Peyer's patch (tissue), 4 donors: ENCODE measurements around the gene BAZ1A. TPM values are rescaled to one million over a fixed set of nuclear protein-coding genes. Genes with fewer than 3 reads are reported as not detected.

ENCODE experiments used
- DNase-seq, 3 donors: peaks; one replicate each; pipeline ENCODE4 v3.0.0-alpha.2; 2017 to 2019
- H3K27ac ChIP-seq, 4 donors: fragments of 200-600 bp; sonication (generic); one replicate each; pipeline ENCODE4 v1.5.1; 2016 to 2019
- H3K27me3 ChIP-seq, 2 donors: fragments of 200-600 bp; sonication (generic); one replicate each; pipeline ENCODE4 v1.5.1; 2019
- H3K36me3 ChIP-seq, 3 donors: fragments of 200-600 bp; sonication (generic); one replicate each; pipeline ENCODE4 v1.5.1; 2016 to 2019
- H3K4me1 ChIP-seq, 4 donors: fragments of 200-600 bp; sonication (generic); one replicate each; pipeline ENCODE4 v1.5.1; 2016 to 2019
- H3K4me3 ChIP-seq, 4 donors: fragments of 200-600 bp; sonication (generic); 1 replicate in 3 of 4; 2 replicates in 1 of 4; pipeline ENCODE4 v1.5.1; 2016 to 2019; ENCODE audit warnings: mild to moderate bottlenecking in 1 of 4
- H3K9me3 ChIP-seq, 4 donors: fragments of 200-600 bp; sonication (generic); one replicate each; pipeline ENCODE4 v1.5.1; 2016 to 2019; ENCODE audit warnings: mild to moderate bottlenecking in 1 of 4
- POLR2A ChIP-seq, 2 donors: fragments of 450-650 bp; IDR thresholded peaks; one replicate each; pipeline ENCODE4 v1.5.1; 2017; ENCODE audit warnings: antibody characterized with exemption in 2 of 2, mild to moderate bottlenecking in 2 of 2, moderate library complexity in 2 of 2
- small RNA-seq, 2 donors: library from RNA; depleted of rRNA; stranded (forward); fragments of <200 nt; gene quantifications; one replicate each; pipeline ENCODE3, GENCODE V24; 2016
- total RNA-seq, 4 donors: library from RNA; depleted of rRNA; stranded (reverse); fragments of >200 nt; gene quantifications; one replicate each; pipeline ENCODE4 v1.1.0, GENCODE V29; 2016
- TF ChIP-seq, protein P1 (sequence below), 6 experiments: fragments of 450-650 bp in 4 of 6; fragments of 200-600 bp in 2 of 6; sonication (generic) in 1 of 6; IDR thresholded peaks; one replicate each; pipeline ENCODE4 v1.5.1; 2017 to 2019; ENCODE audit warnings: antibody characterized with exemption in 6 of 6, mild to moderate bottlenecking in 3 of 6, moderate library complexity in 1 of 6

BAZ1A gene
- total RNA-seq, 4 donors from 2014 or later: 26.3 to 61.1 (median 29.1) TPM

DNA sequence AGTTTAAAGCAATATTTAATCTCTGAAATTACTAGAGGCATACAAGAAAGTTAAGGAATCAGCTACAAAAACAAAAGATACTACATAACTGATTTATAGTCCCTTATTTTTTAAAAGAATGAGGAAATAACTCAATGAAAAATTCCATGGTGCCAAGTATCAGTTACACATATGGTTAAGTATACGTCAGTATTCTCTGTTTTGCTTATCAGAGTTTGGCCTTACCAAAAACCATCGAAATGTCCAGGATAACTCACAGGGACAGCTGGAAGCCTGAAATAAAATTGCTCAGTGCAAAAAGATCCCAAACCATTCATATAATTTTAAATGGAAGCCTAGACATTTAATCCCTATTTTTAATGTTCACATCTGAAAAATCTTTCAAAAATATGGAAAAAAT lies 164.4 kb downstream of the BAZ1A start:
- peaks cover 0 to 9% (median 0%) of the 10 kb centered on the region in 4 donors for H3K4me1 ChIP-seq
- H3K27ac ChIP-seq: peak overlapping the region in 1 of 4 donors; percentile 53
- no peaks in the 10 kb centered on the region for H3K9me3 ChIP-seq
- DNase-seq: no peak
- no peaks in the 10 kb centered on the region for H3K36me3 ChIP-seq
- H3K4me3 ChIP-seq: no peak overlapping the region
- no peaks in the 10 kb centered on the region for H3K27me3 ChIP-seq
- TF ChIP-seq, protein P1, sequence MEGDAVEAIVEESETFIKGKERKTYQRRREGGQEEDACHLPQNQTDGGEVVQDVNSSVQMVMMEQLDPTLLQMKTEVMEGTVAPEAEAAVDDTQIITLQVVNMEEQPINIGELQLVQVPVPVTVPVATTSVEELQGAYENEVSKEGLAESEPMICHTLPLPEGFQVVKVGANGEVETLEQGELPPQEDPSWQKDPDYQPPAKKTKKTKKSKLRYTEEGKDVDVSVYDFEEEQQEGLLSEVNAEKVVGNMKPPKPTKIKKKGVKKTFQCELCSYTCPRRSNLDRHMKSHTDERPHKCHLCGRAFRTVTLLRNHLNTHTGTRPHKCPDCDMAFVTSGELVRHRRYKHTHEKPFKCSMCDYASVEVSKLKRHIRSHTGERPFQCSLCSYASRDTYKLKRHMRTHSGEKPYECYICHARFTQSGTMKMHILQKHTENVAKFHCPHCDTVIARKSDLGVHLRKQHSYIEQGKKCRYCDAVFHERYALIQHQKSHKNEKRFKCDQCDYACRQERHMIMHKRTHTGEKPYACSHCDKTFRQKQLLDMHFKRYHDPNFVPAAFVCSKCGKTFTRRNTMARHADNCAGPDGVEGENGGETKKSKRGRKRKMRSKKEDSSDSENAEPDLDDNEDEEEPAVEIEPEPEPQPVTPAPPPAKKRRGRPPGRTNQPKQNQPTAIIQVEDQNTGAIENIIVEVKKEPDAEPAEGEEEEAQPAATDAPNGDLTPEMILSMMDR (IDR thresholded peaks at IDR 0.05): no peak
- no peak for TF ChIP-seq POLR2A (IDR thresholded peaks at IDR 0.05)

DNA sequence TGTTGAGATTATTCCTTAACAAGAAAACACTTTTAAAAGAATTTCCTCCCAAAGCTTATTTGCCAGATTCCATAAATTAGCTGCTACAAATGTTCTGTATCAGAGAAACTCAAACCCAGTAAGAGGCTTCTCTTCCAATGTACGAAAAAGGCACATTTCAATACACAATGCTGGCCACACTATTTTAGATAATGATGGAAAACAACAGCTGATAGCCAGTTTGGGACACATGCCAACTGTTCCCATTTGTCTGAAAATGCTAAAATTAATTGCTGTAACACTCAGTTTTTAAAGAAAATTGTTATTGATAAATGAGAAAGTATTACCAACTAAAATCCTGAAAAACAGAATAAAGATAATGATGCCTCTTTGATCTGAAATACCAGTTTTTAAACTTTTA lies 165.2 kb downstream of the BAZ1A start:
- H3K27ac ChIP-seq: peak overlapping the region in 1 of 4 donors; percentile 53
- TF ChIP-seq, protein P1 (IDR thresholded peaks at IDR 0.05): no peak
- TF ChIP-seq POLR2A (IDR thresholded peaks at IDR 0.05): no peak
- no peak for DNase-seq
- no peaks in the 10 kb centered on the region for H3K27me3 ChIP-seq
- H3K4me3 ChIP-seq: no peak overlapping the region
- H3K4me1 ChIP-seq: peaks cover 0 to 9% (median 0%) of the 10 kb centered on the region in 4 donors
- no peaks in the 10 kb centered on the region for H3K36me3 ChIP-seq
- H3K9me3 ChIP-seq: no peaks in the 10 kb centered on the region

DNA sequence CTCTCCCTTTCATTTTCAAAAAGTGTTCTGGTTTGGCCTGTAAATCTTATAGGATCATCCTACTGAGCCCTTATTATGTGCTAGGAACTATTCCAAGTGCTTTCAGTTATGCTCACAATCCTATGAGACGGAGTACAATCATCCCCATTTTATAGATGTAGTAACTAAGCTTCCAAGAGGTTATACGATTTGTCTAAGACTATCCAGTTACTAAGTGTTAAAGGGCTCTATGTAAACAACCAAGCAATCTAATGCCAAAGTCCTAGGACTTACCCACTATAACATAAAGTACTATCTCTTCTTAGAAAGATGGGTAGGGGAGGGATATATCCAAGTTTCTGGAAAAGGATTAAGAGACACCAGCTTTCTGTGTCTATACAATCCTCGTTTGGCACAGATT lies 167.4 kb downstream of the BAZ1A start:
- Histone ChIP-seq H3K4me1 (peaks cover 0 to 9% (median 0%) of the 10 kb centered on the region in 4 donors), H3K4me3 (no peak overlapping the region), H3K9me3 (no peaks in the 10 kb centered on the region), H3K27me3 (no peaks in the 10 kb centered on the region), H3K36me3 (no peaks in the 10 kb centered on the region), H3K27ac (no peak overlapping the region)
- no peak for TF ChIP-seq POLR2A (IDR thresholded peaks at IDR 0.05)
- TF ChIP-seq, protein P1 (IDR thresholded peaks at IDR 0.05): no peak
- no peak for DNase-seq

Small RNA genes within 50 kb of the gene (small RNA-seq; reads per million reads assigned to genes)
- gene AL121603.1 (0 reads per million in 2 donors), gene RNU7-41P (0 reads per million in 2 donors)

Other genes starting within 250 kb of the BAZ1A start
- 10 to 100 TPM; 46.8 to 90.2 (median 64.9) TPM for gene SNX6, start 245.2 kb downstream of the BAZ1A start, total RNA-seq
- gene CFL2, start 160.8 kb downstream of the BAZ1A start, total RNA-seq: 10 to 100 TPM in 3 of 4 donors, 1 to 10 TPM in 1; 5.2 to 15.8 (median 11.5) TPM
- 10 to 100 TPM; 52.0 to 63.1 (median 53.2) TPM for gene SRP54, start 107.6 kb upstream of the BAZ1A start, total RNA-seq
- 10 to 100 TPM; 31.4 to 60.8 (median 52.1) TPM for gene FAM177A1, start 170.9 kb upstream of the BAZ1A start, total RNA-seq
- gene PPP2R3C, start 246.6 kb upstream of the BAZ1A start, total RNA-seq: 10 to 100 TPM; 20.1 to 44.6 (median 33.6) TPM
- gene PRORP, start 247.2 kb upstream of the BAZ1A start, total RNA-seq: 10 to 100 TPM; 29.2 to 52.0 (median 36.9) TPM